ENCODE results near the gene CACNA2D1.

- TF ChIP-seq CTCF (conservative IDR thresholded peaks at IDR 0.05; ENCODE audit: low read depth, low read length) (no peak), EZH2 (IDR thresholded peaks at IDR 0.05; ENCODE audit: low read length, unreplicated experiment) (no peak), EZH2phosphoT487 (IDR thresholded peaks at IDR 0.05; ENCODE audit: borderline replicate concordance, low read length) (no peak)
These were observed 220.0 kb downstream of the CACNA2D1 start for GRCh38 chr7:82223580-82223979.

Data from PC-3 (cell line).